NOMO-1 (cell line): ENCODE data around the gene GTSF1L.

ENCODE experiments used
- DNase-seq, 2 experiments: peaks; one replicate each; lab custom pipeline; 2025; ENCODE audit not compliant: unreplicated experiment in 2 of 2; lab: John Stamatoyannopoulos, UW

Gene GTSF1L

DNA sequence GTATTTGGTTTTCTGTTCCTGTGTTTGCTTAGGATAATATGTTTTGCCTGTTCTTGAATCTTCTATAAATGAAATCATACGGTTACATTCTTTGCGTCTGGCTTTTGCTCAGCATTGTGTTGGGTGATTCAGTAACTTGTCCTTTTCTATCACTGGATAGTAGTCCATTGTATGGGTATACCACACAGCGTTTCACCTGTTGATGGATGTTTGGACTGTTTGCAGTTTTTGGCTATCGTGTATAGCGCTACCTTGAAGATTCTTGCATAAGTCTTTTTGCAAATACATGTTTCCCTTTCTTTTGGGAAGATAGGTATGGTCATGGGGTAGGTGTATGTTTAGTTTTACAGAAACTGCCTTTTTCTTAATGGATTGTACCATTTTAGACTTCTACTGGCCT lies 50.4 kb downstream of the GTSF1L start:
- DNase-seq, result no peak
